GM12878 (cell line): Measurements from ENCODE around the gene ODF2L. TPM values are rescaled to one million over a fixed set of nuclear protein-coding genes. Genes with fewer than 3 reads are reported as not detected.

Experiments
- ATAC-seq: fragments of 200-7000 bp; cut with Tn5 transposase; 3 replicates; pipeline ENCODE4 v1.9.1; 2020; ENCODE audit warnings: mild to moderate bottlenecking, moderate library complexity
- BruUV-seq: library from RNA; stranded (reverse); fragments of 400-500 nt; replicated peaks from 2 replicates; lab custom pipeline; 2021; lab: Mats Ljungman, UMichigan
- CTCF ChIA-PET: fragments of 300-600 bp; sonication (Branson Sonifier 250); formaldehyde crosslinking; extraction: SDS; loops from one replicate; lab custom pipeline; 2021; ENCODE audit warnings: inconsistent platforms; lab: Yijun Ruan, JAX
- POLR2A ChIA-PET: fragments of 350-600 bp; formaldehyde crosslinking; extraction: SDS; loops from one replicate; lab custom pipeline; 2021; ENCODE audit warnings: inconsistent platforms; lab: Charles Lee
- RAD21 ChIA-PET: fragments of 300-600 bp; sonication (Branson Sonifier 250); formaldehyde crosslinking; loops from one replicate; lab custom pipeline; 2023; ENCODE audit warnings: antibody characterized with exemption; ENCODE audit not compliant: unreplicated experiment; lab: Charles Lee
- SMC1A ChIA-PET: fragments of 300-600 bp; sonication (Branson Sonifier 250); formaldehyde crosslinking; loops from one replicate; lab custom pipeline; 2023; ENCODE audit not compliant: unreplicated experiment, uncharacterized antibody; lab: Charles Lee
- DNase-seq: peaks from one replicate; pipeline ENCODE4 v3.0.0-alpha.2; 2011; ENCODE audit warnings: low read depth, low spot score
- FAIRE-seq: peaks from 3 replicates; lab custom pipeline; 2011; peaks lifted over from hg19 to GRCh38; lab: Jason Lieb, UNC
- H2AFZ ChIP-seq: 2 replicates; pipeline ENCODE4 v1.6.0; 2011; ENCODE audit warnings: low read depth, low read length, control low read depth; ENCODE audit not compliant: control insufficient read depth
- H3K27ac ChIP-seq: 2 replicates; pipeline ENCODE4 v1.5.1; 2011; ENCODE audit warnings: control low read depth; ENCODE audit not compliant: control insufficient read depth, insufficient read depth
- H3K27me3 ChIP-seq, 2 experiments: replicated peaks in 1 of 2; 2 replicates each; pipeline versions ENCODE4 v1.6.0 to v1.6.1; 2011; ENCODE audit warnings: low read length in 1 of 2; ENCODE audit not compliant: control insufficient read depth in 2 of 2, insufficient read depth in 2 of 2
- H3K36me3 ChIP-seq, 2 experiments: 2 replicates each; pipeline ENCODE4 v1.5.1; 2011; ENCODE audit warnings: low read length in 1 of 2; ENCODE audit not compliant: control insufficient read depth in 2 of 2, insufficient read depth in 2 of 2
- H3K4me1 ChIP-seq: 2 replicates; pipeline ENCODE4 v1.6.1; 2011; ENCODE audit warnings: mild to moderate bottlenecking, low read length, moderate library complexity, mixed read lengths; ENCODE audit not compliant: control insufficient read depth, insufficient read depth
- H3K4me2 ChIP-seq: 2 replicates; pipeline ENCODE4 v1.6.0; 2011; ENCODE audit warnings: control low read depth; ENCODE audit not compliant: control insufficient read depth, insufficient read depth
- H3K4me3 ChIP-seq: fragments of 200-600 bp; sonication (generic); 2 replicates; pipeline ENCODE4 v1.5.1; 2016
- H3K79me2 ChIP-seq: 2 replicates; pipeline ENCODE4 v1.6.0; 2011; ENCODE audit warnings: low read length; ENCODE audit not compliant: control insufficient read depth, insufficient read depth
- H3K9ac ChIP-seq: 2 replicates; pipeline ENCODE4 v1.8.0; 2011; ENCODE audit warnings: low read length, control low read depth, mixed read lengths; ENCODE audit not compliant: control insufficient read depth, insufficient read depth
- H3K9me3 ChIP-seq: replicated peaks from 3 replicates; pipeline ENCODE4 v1.5.1; 2011; ENCODE audit warnings: mild to moderate bottlenecking, low read length; ENCODE audit not compliant: control insufficient read depth, insufficient read depth
- H4K20me1 ChIP-seq: 2 replicates; pipeline ENCODE4 v1.6.0; 2011; ENCODE audit not compliant: control insufficient read depth, insufficient read depth
- ASH2L ChIP-seq: fragments of 300-600, 200-600 bp; sonication (generic); IDR thresholded peaks from 2 replicates; pipeline ENCODE4 v1.6.1; 2017; ENCODE audit warnings: low read depth, mild to moderate bottlenecking, borderline replicate concordance
- CREM ChIP-seq: IDR thresholded peaks from 2 replicates; pipeline ENCODE4 v1.6.1; 2014; ENCODE audit warnings: antibody characterized with exemption, low read depth
- E4F1 ChIP-seq: fragments of 450-650 bp; IDR thresholded peaks from 2 replicates; pipeline ENCODE4 v1.6.1; 2018; ENCODE audit warnings: borderline replicate concordance, mild to moderate bottlenecking; ENCODE audit not compliant: partially characterized antibody
- EED ChIP-seq: sonication (generic); IDR thresholded peaks from 2 replicates; pipeline ENCODE4 v1.6.1; 2016; ENCODE audit warnings: antibody characterized with exemption, low read depth
- RB1 ChIP-seq: fragments of 450-650 bp; formaldehyde crosslinking; IDR thresholded peaks from 2 replicates; pipeline ENCODE4 v1.6.1; 2017; ENCODE audit warnings: mild to moderate bottlenecking, borderline replicate concordance
- TAF1 ChIP-seq: IDR thresholded peaks from 2 replicates; pipeline ENCODE4 v1.6.1; 2011; ENCODE audit warnings: mild to moderate bottlenecking, low read depth, low read length, borderline replicate concordance
- USF1 ChIP-seq: IDR thresholded peaks from 2 replicates; pipeline ENCODE4 v1.6.1; 2011; ENCODE audit warnings: borderline replicate concordance, low read depth, mild to moderate bottlenecking, moderate library complexity, mixed read lengths, low read length; ENCODE audit not compliant: insufficient read depth; ENCODE audit errors: extremely low read length
- WGBS: methylation state at CpG from one replicate; pipeline ENCODE4 v1.1.6; 2016; ENCODE audit warnings: low lambda C conversion rate; ENCODE audit not compliant: insufficient replicate concordance, insufficient coverage; ENCODE audit errors: missing lambda C conversion rate; 5-methylcytosine and 5-hydroxymethylcytosine counted together
- in situ Hi-C: fragments of 300-500 bp; cut with MboI; formaldehyde crosslinking; loops from 9 replicates; pipeline ENCODE4 v1.14.3; 2018; ENCODE audit warnings: mixed read lengths
- intact Hi-C: fragments of 100-400 bp; cut with micrococcal nuclease; formaldehyde crosslinking; loops from one replicate; pipeline ENCODE4 v1.14.2; 2022; ENCODE audit not compliant: unreplicated experiment
- polyA plus RNA-seq, 11 experiments: library from polyadenylated mRNA; depleted of rRNA in 4 of 11; unstranded in 6 of 11; stranded (reverse) in 5 of 11; fragments of >200 nt; fragmentation: Nextera tagmentation in 4 of 11; fragmentation: Illumina TruSeq in 1 of 11; extraction: Ambion mirVana in 4 of 11; extraction: Trizol in 1 of 11; gene quantifications; 1 replicate in 1 of 11; 2 replicates in 10 of 11; pipeline versions ENCODE4 v1.2.1 to v1.2.3, GENCODE V29; 2011 to 2016; ENCODE audit warnings: inconsistent platforms in 2 of 11, missing spikeins in 2 of 11, low read depth in 1 of 11
- total RNA-seq, 4 experiments: library from RNA; depleted of rRNA in 3 of 4; stranded (reverse); fragments of >200 nt in 3 of 4; fragmentation: Illumina TruSeq in 1 of 4; extraction: Trizol in 1 of 4; gene quantifications; 2 replicates each; pipeline versions ENCODE4 v1.2.1 to v1.2.3, GENCODE V29; 2013 to 2021

Gene ODF2L
- total and polyA plus RNA-seq, 10 of the 15 experiments (the other 5 are each of a cell fraction or from before 2014, with no cell fraction given): 10.4 to 29.5 (median 18.5) TPM

- in situ Hi-C loops: no loop called here
- Histone ChIP-seq H3K27me3 (no peaks in the 10 kb centered on the region), H3K9ac (no peak overlapping the region), H4K20me1 (no peaks in the 10 kb centered on the region), H3K36me3 (no peaks in the 10 kb centered on the region), H3K79me2 (no peaks in the 10 kb centered on the region), H3K4me3 (no peak overlapping the region), H3K9me3 (no peaks in the 10 kb centered on the region), H2AFZ (no peak overlapping the region), H3K4me2 (no peak overlapping the region), H3K27ac (no peak overlapping the region), H3K4me1 (no peaks in the 10 kb centered on the region)
- FAIRE-seq (no peak), ATAC-seq (no peak), DNase-seq (no peak)
- intact Hi-C loops: no loop called here
- POLR2A ChIA-PET: no interaction called here
- RAD21 ChIA-PET: no interaction called here
- CTCF ChIA-PET: interaction anchor here (1.6 kb wide), 1 partner anchor 44 kb away, joined by 5 read pairs; no protein-coding TSS in a partner anchor
- SMC1A ChIA-PET: no interaction called here
- BruUV-seq: no TSS peak
- WGBS: 42% methylated on average over 1 of the region's 1 CpG
- no peak for TF ChIP-seq CREM
- no peak for TF ChIP-seq ASH2L
Observed at GRCh38 chr1:86335916-86336315, 60.2 kb downstream of the ODF2L start.

GRCh38 chr1:86325264-86325663 is 70.9 kb downstream of the ODF2L start:
- ChIA-PET SMC1A (interaction anchor here (0.7 kb wide), 1 partner anchor 10 kb away, joined by 3 read pairs; no protein-coding TSS in a partner anchor), CTCF (interaction anchor here (0.6 to 0.7 kb wide), 3 partner anchors 9 to 232 kb away, joined by 3 to 4 read pairs (median 3); no protein-coding TSS in a partner anchor), POLR2A (interaction anchor here (0.5 kb wide), 1 partner anchor 33 kb away, joined by 4 read pairs; no protein-coding TSS in a partner anchor), RAD21 (no interaction called here)
- Histone ChIP-seq H3K4me1 (no peaks in the 10 kb centered on the region), H4K20me1 (no peaks in the 10 kb centered on the region), H3K27ac (no peak overlapping the region), H3K79me2 (no peaks in the 10 kb centered on the region), H3K4me2 (no peak overlapping the region), H3K9me3 (no peaks in the 10 kb centered on the region), H3K27me3 (no peaks in the 10 kb centered on the region), H3K4me3 (no peak overlapping the region), H3K9ac (no peak overlapping the region), H3K36me3 (no peaks in the 10 kb centered on the region), H2AFZ (no peak overlapping the region)
- BruUV-seq: no TSS peak
- in situ Hi-C loops (no loop called here), intact Hi-C loops (no loop called here)
- DNase-seq: no peak
- no peak for TF ChIP-seq USF1
- TF ChIP-seq TAF1: no peak
- no peak for TF ChIP-seq E4F1
- TF ChIP-seq RB1: no peak
- no peak for TF ChIP-seq EED
- no peak for FAIRE-seq
- ATAC-seq: no peak
